AG08395 (cell line): ENCODE measurements around the gene SP8.

ENCODE experiments used
- DNase-seq: peaks from one replicate; pipeline ENCODE4 v3.0.0; 2012; ENCODE audit warnings: mixed read lengths, low spot score

SP8 gene

DNA sequence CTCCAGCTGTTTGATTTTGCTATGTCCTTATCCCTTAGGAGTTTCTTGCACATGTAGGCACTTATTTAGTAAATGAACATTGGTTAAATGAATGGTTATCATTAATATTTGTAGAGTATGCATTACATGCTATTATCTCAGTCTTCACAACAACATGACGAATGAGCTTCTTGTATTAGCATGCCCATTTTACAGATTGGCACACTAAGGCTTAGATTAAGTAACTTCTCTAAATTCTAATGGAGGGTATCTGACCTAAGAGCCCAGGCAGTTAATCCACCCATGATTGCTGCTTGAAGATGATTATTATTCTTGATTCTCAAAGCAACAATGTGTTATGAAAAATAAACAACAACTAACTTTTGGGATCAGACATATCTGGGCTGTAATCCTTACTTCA is 32.7 kb downstream of the SP8 start:
- DNase-seq, result no peak

DNA sequence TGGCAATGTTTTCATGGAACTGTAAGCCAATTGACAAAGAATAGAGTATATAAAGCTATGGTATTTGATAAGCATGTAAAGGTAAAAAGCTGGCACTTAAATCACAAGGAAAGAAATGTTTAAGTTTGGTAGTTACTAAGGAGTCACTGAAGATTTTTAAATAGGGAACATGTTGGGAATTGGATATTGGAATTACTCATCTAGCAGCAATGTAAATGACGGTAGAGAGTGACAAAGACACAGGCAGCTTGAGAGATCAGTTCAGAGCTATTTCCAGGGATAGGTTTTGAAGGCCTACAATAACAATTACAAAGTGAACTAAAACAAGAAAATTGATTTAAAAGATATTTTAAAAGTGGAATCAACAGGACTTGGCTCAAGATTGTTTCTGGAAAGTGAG is 36.8 kb downstream of the SP8 start:
- no peak for DNase-seq

DNA sequence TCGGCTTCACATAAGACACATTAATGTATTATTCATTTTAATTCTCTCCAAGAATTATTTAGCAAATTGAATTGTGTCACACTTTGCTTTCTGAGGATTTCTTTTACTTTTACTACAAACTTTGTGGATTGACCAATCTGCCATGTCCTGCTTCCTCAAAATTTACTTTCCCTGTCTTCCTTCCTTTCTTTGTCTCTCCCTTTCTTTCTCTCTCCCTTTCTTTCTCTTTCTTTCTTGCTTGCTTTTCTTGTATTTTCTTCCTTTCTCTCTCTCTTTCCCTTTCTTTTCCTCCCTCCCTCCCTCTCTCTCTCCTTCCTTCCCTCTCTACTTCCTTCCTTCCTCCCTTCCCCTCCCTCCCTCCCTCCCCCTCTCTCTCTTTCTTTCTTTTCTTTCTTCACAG is 37.8 kb downstream of the SP8 start:
- no peak for DNase-seq

GRCh38 chr7:20747001-20747400 is 39.7 kb downstream of the SP8 start:
- DNase-seq, result no peak

DNA sequence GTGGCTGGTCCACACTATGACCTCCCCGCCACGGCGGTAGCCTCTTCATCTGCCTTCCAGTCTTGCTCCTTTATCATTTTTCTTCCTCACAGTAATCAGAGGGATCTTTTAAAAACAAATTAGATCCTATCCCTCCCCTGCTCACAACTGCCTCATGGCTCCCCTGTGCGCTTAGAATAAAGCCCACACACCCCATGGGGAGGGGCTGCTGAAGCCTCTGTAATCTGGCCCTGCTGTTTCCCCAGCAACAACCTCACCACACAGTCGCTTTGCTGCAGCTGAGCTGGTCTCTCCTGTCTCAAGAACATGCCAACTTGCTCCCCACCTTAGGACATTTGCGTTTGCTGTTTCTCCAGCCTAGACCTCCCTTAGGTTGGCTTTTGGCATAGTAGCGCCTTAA is 41.0 kb downstream of the SP8 start:
- DNase-seq, result no peak

DNA sequence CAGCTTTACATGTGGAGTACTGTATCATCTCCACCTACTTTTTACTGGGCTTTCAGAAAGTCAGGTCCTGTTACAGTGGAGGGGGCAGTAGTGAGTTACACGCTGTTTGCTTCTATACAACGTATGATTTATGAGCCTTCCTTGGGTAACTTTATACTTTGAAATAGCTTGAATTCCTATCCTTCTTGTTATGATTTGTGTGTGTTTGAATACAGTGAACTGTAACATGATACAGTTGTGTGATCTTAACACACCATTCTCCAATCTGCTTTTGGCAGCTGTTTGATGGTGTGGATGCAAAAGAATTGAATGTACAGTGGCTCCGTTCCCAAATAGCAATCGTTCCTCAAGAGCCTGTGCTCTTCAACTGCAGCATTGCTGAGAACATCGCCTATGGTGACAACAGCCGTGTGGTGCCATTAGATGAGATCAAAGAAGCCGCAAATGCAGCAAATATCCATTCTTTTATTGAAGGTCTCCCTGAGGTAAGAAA is 41.7 kb downstream of the SP8 start:
- no peak for DNase-seq

DNA sequence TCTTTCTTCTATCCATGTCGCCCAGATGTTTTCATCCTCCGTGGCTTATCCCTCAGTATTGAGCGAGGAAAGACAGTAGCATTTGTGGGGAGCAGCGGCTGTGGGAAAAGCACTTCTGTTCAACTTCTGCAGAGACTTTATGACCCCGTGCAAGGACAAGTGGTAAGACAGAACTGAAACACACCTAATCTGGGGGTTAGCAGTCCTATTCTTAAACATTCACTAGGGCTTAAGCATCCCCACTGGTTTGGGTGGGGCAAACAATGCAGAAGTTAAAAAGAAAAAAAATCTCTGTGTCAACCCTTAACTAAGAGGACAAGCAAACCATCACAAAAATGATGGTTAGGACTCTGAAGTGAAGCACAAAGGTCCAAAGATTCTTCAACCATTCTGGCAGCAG is 43.8 kb downstream of the SP8 start:
- no peak for DNase-seq

GRCh38 chr7:20741801-20742200 is 44.9 kb downstream of the SP8 start:
- no peak for DNase-seq

- no peak for DNase-seq
Measured at GRCh38 chr7:20738518-20739481, 47.9 kb downstream of the SP8 start.

- no peak for DNase-seq
Measured at GRCh38 chr7:20737840-20738448, 48.7 kb downstream of the SP8 start.

- DNase-seq, result no peak
Measured at GRCh38 chr7:20735346-20736065, 51.2 kb downstream of the SP8 start.
